CD1c-positive myeloid dendritic cell (primary cell): Measurements from ENCODE around the gene TTC28.
"Not testable (repeated sequence)": the region's sequence is repeated elsewhere in the genome, so short reads cannot be mapped to it uniquely, and the experiment has no call there.

Experiments used
- DNase-seq: peaks from one replicate; pipeline ENCODE4 v3.0.0-alpha.2; 2016; ENCODE audit errors: extremely low spot score

The TTC28 gene

GRCh38 chr22:28103596-28103995 lies 576.0 kb downstream of the TTC28 start:
- DNase-seq = peak; percentile 5

- no peak for DNase-seq
Observed at GRCh38 chr22:28102151-28102812, 577.4 kb downstream of the TTC28 start.

GRCh38 chr22:28097627-28098026 lies 582.0 kb downstream of the TTC28 start:
- DNase-seq = no peak

- no peak for DNase-seq
Observed at GRCh38 chr22:28096161-28096560, 583.5 kb downstream of the TTC28 start.

- no peak for DNase-seq
Observed at GRCh38 chr22:28095316-28096095, 584.1 kb downstream of the TTC28 start.

GRCh38 chr22:28094771-28095170 lies 584.9 kb downstream of the TTC28 start:
- no peak for DNase-seq

- DNase-seq = no peak
Observed at GRCh38 chr22:28093711-28094110, 585.9 kb downstream of the TTC28 start.

- DNase-seq = no peak
Observed at GRCh38 chr22:28091486-28091885, 588.2 kb downstream of the TTC28 start.

- not testable (repeated sequence) for DNase-seq
Observed at GRCh38 chr22:28089541-28089940, 590.1 kb downstream of the TTC28 start.

- no peak for DNase-seq
Observed at GRCh38 chr22:28077166-28077565, 602.5 kb downstream of the TTC28 start.

GRCh38 chr22:28075358-28075981 lies 604.2 kb downstream of the TTC28 start:
- no peak for DNase-seq

GRCh38 chr22:28074526-28074925 lies 605.1 kb downstream of the TTC28 start:
- no peak for DNase-seq

GRCh38 chr22:28072066-28072465 lies 607.6 kb downstream of the TTC28 start:
- DNase-seq = no peak

GRCh38 chr22:28068826-28069225 lies 610.8 kb downstream of the TTC28 start:
- DNase-seq = no peak

GRCh38 chr22:28064920-28065319 lies 614.7 kb downstream of the TTC28 start:
- DNase-seq = no peak

- DNase-seq = no peak
Observed at GRCh38 chr22:28063656-28064055, 616.0 kb downstream of the TTC28 start.

GRCh38 chr22:28060594-28060993 lies 619.0 kb downstream of the TTC28 start:
- DNase-seq = not testable (repeated sequence)

- no peak for DNase-seq
Observed at GRCh38 chr22:28058036-28058435, 621.6 kb downstream of the TTC28 start.

- DNase-seq = no peak
Observed at GRCh38 chr22:28054819-28055208, 624.8 kb downstream of the TTC28 start.

- no peak for DNase-seq
Observed at GRCh38 chr22:28053896-28054818, 625.5 kb downstream of the TTC28 start.

- no peak for DNase-seq
Observed at GRCh38 chr22:28052825-28053269, 626.8 kb downstream of the TTC28 start.
